OCI-LY7 (cell line): ENCODE measurements around the gene KLHL33. TPM values are rescaled to one million over a fixed set of nuclear protein-coding genes. Genes with fewer than 3 reads are reported as not detected.
A peak's percentile ranks its signal among the peaks of the same experiment; 100 is the strongest.

Experiments
- BruUV-seq: library from RNA; stranded (reverse); fragments of 400-500 nt; replicated peaks from 2 replicates; lab custom pipeline; 2021; lab: Mats Ljungman, UMichigan
- CTCF ChIA-PET: fragments of 300-600 bp; sonication (Branson Sonifier 250); formaldehyde crosslinking; loops from one replicate; lab custom pipeline; 2022; ENCODE audit warnings: antibody characterized with exemption; ENCODE audit not compliant: unreplicated experiment; lab: Charles Lee
- POLR2A ChIA-PET: fragments of 300-600 bp; sonication (Branson Sonifier 250); formaldehyde crosslinking; loops from one replicate; lab custom pipeline; 2022; ENCODE audit warnings: antibody characterized with exemption; lab: Charles Lee
- DNase-seq: peaks from one replicate; pipeline ENCODE4 v3.0.0-alpha.2; 2015; ENCODE audit warnings: low spot score
- H2AFZ ChIP-seq: fragments of 200-600 bp; sonication (generic), shearing (Covaris generic); 2 replicates; pipeline ENCODE4 v1.6.1; 2014; ENCODE audit warnings: mild to moderate bottlenecking, antibody characterized with exemption, low read length, moderate library complexity
- H3K27ac ChIP-seq: fragments of 200-600 bp; sonication (generic); 2 replicates; pipeline ENCODE4 v1.5.1; 2014; ENCODE audit warnings: mixed run types, low read depth, mild to moderate bottlenecking, moderate library complexity, low read length, inconsistent platforms; ENCODE audit not compliant: poor library complexity, severe bottlenecking
- H3K36me3 ChIP-seq: fragments of 200-600 bp; sonication (generic); 2 replicates; pipeline ENCODE4 v1.6.1; 2014; ENCODE audit warnings: mild to moderate bottlenecking, antibody characterized with exemption, low read length, moderate library complexity, mixed read lengths; ENCODE audit not compliant: insufficient read depth
- H3K4me1 ChIP-seq: fragments of 200-600 bp; sonication (generic); 2 replicates; pipeline ENCODE4 v1.5.1; 2014; ENCODE audit warnings: mild to moderate bottlenecking, low read length; ENCODE audit not compliant: insufficient read depth, poor library complexity, severe bottlenecking
- H3K4me2 ChIP-seq: fragments of 200-600 bp; sonication (generic); 2 replicates; pipeline ENCODE4 v1.6.1; 2014; ENCODE audit warnings: mild to moderate bottlenecking, low read length
- H3K4me3 ChIP-seq: fragments of 200-600 bp; sonication (generic); 2 replicates; pipeline ENCODE4 v1.5.1; 2014; ENCODE audit warnings: mild to moderate bottlenecking, low read depth, low read length; ENCODE audit not compliant: poor library complexity, severe bottlenecking
- H3K79me2 ChIP-seq: fragments of 200-600 bp; sonication (generic); 2 replicates; pipeline ENCODE4 v1.6.1; 2016; ENCODE audit warnings: low read depth, mild to moderate bottlenecking, low read length, moderate library complexity, mixed read lengths; ENCODE audit not compliant: insufficient read depth
- H3K9me2 ChIP-seq: fragments of 200-600 bp; sonication (generic); 2 replicates; pipeline ENCODE4 v1.6.1; 2016; ENCODE audit warnings: mild to moderate bottlenecking, low read length, mixed read lengths; ENCODE audit not compliant: insufficient read depth
- H3K9me3 ChIP-seq: fragments of 200-600 bp; sonication (generic); 2 replicates; pipeline ENCODE4 v1.6.1; 2014; ENCODE audit warnings: mild to moderate bottlenecking, mixed run types, low read length, mixed read lengths
- H4K20me1 ChIP-seq: fragments of 200-600 bp; sonication (generic); 2 replicates; pipeline ENCODE4 v1.6.1; 2014; ENCODE audit warnings: mild to moderate bottlenecking, antibody characterized with exemption, low read length, moderate library complexity, mixed read lengths; ENCODE audit not compliant: insufficient read depth
- EZH2phosphoT487 ChIP-seq: fragments of 200-600 bp; sonication (generic); IDR thresholded peaks from 2 replicates; pipeline ENCODE4 v1.6.1; 2018; ENCODE audit warnings: low read depth, borderline replicate concordance, mild to moderate bottlenecking, mixed run types, antibody characterized with exemption, low read length, moderate library complexity, mixed read lengths
- intact Hi-C: fragments of 100-400 bp; cut with micrococcal nuclease; formaldehyde crosslinking; loops from one replicate; pipeline ENCODE4 v1.10.0; 2022; ENCODE audit not compliant: unreplicated experiment
- total RNA-seq, 2 experiments: library from RNA; depleted of rRNA in 1 of 2; stranded (reverse); fragments of >200 nt in 1 of 2; shearing (Covaris generic) in 1 of 2; gene quantifications; 2 replicates each; pipeline ENCODE4 v1.2.3, GENCODE V29; 2014 to 2022
- TF ChIP-seq, protein P1 (sequence below): fragments of 200-600 bp; sonication (generic); conservative IDR thresholded peaks from 2 replicates; pipeline ENCODE4 v1.5.1; 2014; ENCODE audit warnings: mild to moderate bottlenecking, antibody characterized with exemption, low read length, moderate library complexity, mixed read lengths

The KLHL33 gene
- total RNA-seq, 2 experiments from 2014 or later, result 0.11 TPM; not detected in 1

- Histone ChIP-seq H3K9me2 (no peaks in the 10 kb centered on the region), H3K4me2 (peak overlapping the region; percentile 79), H3K4me1 (peaks cover 35% of the 10 kb centered on the region), H3K36me3 (peaks cover 8% of the 10 kb centered on the region; the same call in 1 of the 2 replicates), H4K20me1 (no peaks in the 10 kb centered on the region), H3K4me3 (peak overlapping the region; percentile 77), H3K9me3 (no peaks in the 10 kb centered on the region), H2AFZ (peak overlapping the region; percentile 77), H3K27ac (peak overlapping the region; percentile 48), H3K79me2 (no peaks in the 10 kb centered on the region; the same call in 1 of the 2 replicates)
- DNase-seq, result peak; percentile 30
- TF ChIP-seq, protein P1, sequence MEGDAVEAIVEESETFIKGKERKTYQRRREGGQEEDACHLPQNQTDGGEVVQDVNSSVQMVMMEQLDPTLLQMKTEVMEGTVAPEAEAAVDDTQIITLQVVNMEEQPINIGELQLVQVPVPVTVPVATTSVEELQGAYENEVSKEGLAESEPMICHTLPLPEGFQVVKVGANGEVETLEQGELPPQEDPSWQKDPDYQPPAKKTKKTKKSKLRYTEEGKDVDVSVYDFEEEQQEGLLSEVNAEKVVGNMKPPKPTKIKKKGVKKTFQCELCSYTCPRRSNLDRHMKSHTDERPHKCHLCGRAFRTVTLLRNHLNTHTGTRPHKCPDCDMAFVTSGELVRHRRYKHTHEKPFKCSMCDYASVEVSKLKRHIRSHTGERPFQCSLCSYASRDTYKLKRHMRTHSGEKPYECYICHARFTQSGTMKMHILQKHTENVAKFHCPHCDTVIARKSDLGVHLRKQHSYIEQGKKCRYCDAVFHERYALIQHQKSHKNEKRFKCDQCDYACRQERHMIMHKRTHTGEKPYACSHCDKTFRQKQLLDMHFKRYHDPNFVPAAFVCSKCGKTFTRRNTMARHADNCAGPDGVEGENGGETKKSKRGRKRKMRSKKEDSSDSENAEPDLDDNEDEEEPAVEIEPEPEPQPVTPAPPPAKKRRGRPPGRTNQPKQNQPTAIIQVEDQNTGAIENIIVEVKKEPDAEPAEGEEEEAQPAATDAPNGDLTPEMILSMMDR, result no peak
- TF ChIP-seq EZH2phosphoT487, result no peak
- BruUV-seq, result no TSS peak
- ChIA-PET CTCF (no interaction called here), POLR2A (interaction anchor here (0.5 to 3.6 kb wide), 9 partner anchors 43 to 130 kb away, joined by 3 to 20 read pairs (median 4); partner anchors contain the start of genes APEX1 and PARP2)
- intact Hi-C loops, result loop anchor here (2.0 kb wide), 3 partner anchors 48 to 196 kb away; partner anchors contain the start of gene PIP4P1
Observed at GRCh38 chr14:20412411-20412810, 23.6 kb downstream of the KLHL33 start.

- no peak overlapping the region for H2AFZ ChIP-seq
- no peaks in the 10 kb centered on the region; the same call in 1 of the 2 replicates for H3K79me2 ChIP-seq
- H3K9me3 ChIP-seq, result no peaks in the 10 kb centered on the region
- no peak overlapping the region for H3K4me3 ChIP-seq
- intact Hi-C loops, result no loop called here
- CTCF ChIA-PET, result interaction anchor here (0.6 kb wide), 1 partner anchor 425 kb away, joined by 3 read pairs; no protein-coding TSS in a partner anchor
- POLR2A ChIA-PET, result interaction anchor here (1.0 kb wide), 1 partner anchor 66 kb away, joined by 3 read pairs; the partner anchor contains the start of gene PARP2
- peaks cover 33% of the 10 kb centered on the region; the same call in 1 of the 2 replicates for H3K36me3 ChIP-seq
- no peaks in the 10 kb centered on the region for H3K9me2 ChIP-seq
- no peaks in the 10 kb centered on the region for H4K20me1 ChIP-seq
- DNase-seq, result no peak
- no peak overlapping the region for H3K4me2 ChIP-seq
- no peak overlapping the region for H3K27ac ChIP-seq
- no TSS peak for BruUV-seq
- TF ChIP-seq EZH2phosphoT487, result no peak
- TF ChIP-seq, protein P1, result no peak
- peaks cover 13% of the 10 kb centered on the region for H3K4me1 ChIP-seq
Observed at GRCh38 chr14:20409226-20409625, 26.7 kb downstream of the KLHL33 start.

DNA sequence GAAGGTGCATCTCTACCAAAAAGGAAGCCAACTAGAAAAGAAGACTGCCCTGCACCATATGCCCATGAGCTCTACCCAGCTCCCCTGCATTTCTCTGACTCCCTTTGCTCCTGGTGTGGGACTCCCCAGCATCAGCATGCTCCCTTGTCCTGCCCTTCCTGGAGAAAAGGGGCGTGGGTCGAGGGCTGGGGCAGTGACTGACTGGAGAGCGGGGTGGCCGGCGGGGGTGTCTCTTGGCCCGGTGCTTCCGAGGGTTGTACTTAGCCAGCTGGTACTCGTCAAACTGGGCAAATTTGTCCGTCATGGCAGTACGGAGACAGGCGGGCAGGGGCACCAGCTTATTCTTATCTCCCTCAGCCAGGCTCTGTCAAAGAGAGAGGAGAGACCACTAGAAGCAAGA is 32.4 kb downstream of the KLHL33 start:
- H3K4me3 ChIP-seq, result no peak overlapping the region
- H3K27ac ChIP-seq, result no peak overlapping the region
- no TSS peak for BruUV-seq
- DNase-seq, result no peak
- H2AFZ ChIP-seq, result no peak overlapping the region
- peaks cover 53% of the 10 kb centered on the region; the same call in 1 of the 2 replicates for H3K36me3 ChIP-seq
- H3K9me2 ChIP-seq, result no peaks in the 10 kb centered on the region
- H3K79me2 ChIP-seq, result no peaks in the 10 kb centered on the region
- H3K9me3 ChIP-seq, result no peaks in the 10 kb centered on the region
- POLR2A ChIA-PET, result no interaction called here
- no peaks in the 10 kb centered on the region for H3K4me1 ChIP-seq
- TF ChIP-seq, protein P1, result no peak
- TF ChIP-seq EZH2phosphoT487, result no peak
- intact Hi-C loops, result no loop called here
- CTCF ChIA-PET, result no interaction called here
- no peak overlapping the region for H3K4me2 ChIP-seq
- no peaks in the 10 kb centered on the region for H4K20me1 ChIP-seq
